WTC11 (cell line): Measurements from ENCODE around the gene COL26A1. TPM values are rescaled to one million over a fixed set of nuclear protein-coding genes. Genes with fewer than 3 reads are reported as not detected.

Source experiments
- ATAC-seq: fragments of 200-7000 bp; cut with Tn5 transposase; 2 replicates; pipeline ENCODE4 v1.10.0; 2021; ENCODE audit warnings: mild to moderate bottlenecking, moderate library complexity
- CTCF ChIA-PET: fragments of 300-600 bp; sonication (Branson Sonifier 250); formaldehyde crosslinking; loops from one replicate; lab custom pipeline; 2021; ENCODE audit warnings: antibody characterized with exemption; lab: Charles Lee
- POLR2A ChIA-PET: fragments of 350-600 bp; sonication (Branson Sonifier 250); formaldehyde crosslinking; loops from one replicate; lab custom pipeline; 2021; ENCODE audit warnings: antibody characterized with exemption; lab: Charles Lee
- DNase-seq: peaks from one replicate; pipeline ENCODE4 v3.0.0; 2021; ENCODE audit warnings: low spot score
- H3K27ac Mint-ChIP-seq: 2 replicates; pipeline ENCODE4 v1.8.0; 2021; ENCODE audit warnings: mixed read lengths
- H3K27me3 Mint-ChIP-seq: 2 replicates; pipeline ENCODE4 v1.8.0; 2021; ENCODE audit warnings: low read depth, mild to moderate bottlenecking, moderate library complexity, mixed read lengths
- H3K36me3 Mint-ChIP-seq: 2 replicates; pipeline ENCODE4 v1.8.0; 2021; ENCODE audit warnings: mixed read lengths
- H3K4me1 Mint-ChIP-seq: 2 replicates; pipeline ENCODE4 v1.8.0; 2022; ENCODE audit warnings: mixed read lengths
- H3K4me3 Mint-ChIP-seq: 2 replicates; pipeline ENCODE4 v1.8.0; 2021; ENCODE audit warnings: mild to moderate bottlenecking, moderate library complexity, mixed read lengths
- H3K9me3 Mint-ChIP-seq: 2 replicates; pipeline ENCODE4 v1.8.0; 2021; ENCODE audit warnings: mixed read lengths
- AFF4 ChIP-seq: sonication (generic); formaldehyde crosslinking; IDR thresholded peaks from 2 replicates; pipeline ENCODE4 v1.8.1; 2023; ENCODE audit warnings: mild to moderate bottlenecking, missing genetic modification reagents, borderline replicate concordance
- E2F5 ChIP-seq: sonication (generic); formaldehyde crosslinking; IDR thresholded peaks from 2 replicates; pipeline ENCODE4 v1.8.1; 2022; ENCODE audit warnings: mild to moderate bottlenecking, moderate library complexity, missing genetic modification reagents
- ERG ChIP-seq: fragments of 250-450 bp; sonication (Bioruptor Pico); IDR thresholded peaks from 2 replicates; pipeline ENCODE4 v1.8.0; 2021; ENCODE audit warnings: mild to moderate bottlenecking
- HMGXB4 ChIP-seq: sonication (generic); formaldehyde crosslinking; IDR thresholded peaks from 2 replicates; pipeline ENCODE4 v1.8.1; 2023; ENCODE audit warnings: mild to moderate bottlenecking, moderate library complexity, missing genetic modification reagents
- NR2C2 ChIP-seq: sonication (generic); formaldehyde crosslinking; IDR thresholded peaks from 2 replicates; pipeline ENCODE4 v1.8.0; 2022; ENCODE audit warnings: mild to moderate bottlenecking, missing genetic modification reagents
- PRDM15 ChIP-seq: sonication (generic); formaldehyde crosslinking; IDR thresholded peaks from 2 replicates; pipeline ENCODE4 v1.8.0; 2022; ENCODE audit warnings: missing genetic modification reagents
- SMAD3 ChIP-seq: sonication (generic); formaldehyde crosslinking; IDR thresholded peaks from 2 replicates; pipeline ENCODE4 v1.8.0; 2022; ENCODE audit warnings: missing genetic modification reagents, mild to moderate bottlenecking, borderline replicate concordance
- STAT6 ChIP-seq: sonication (generic); formaldehyde crosslinking; conservative IDR thresholded peaks from 2 replicates; pipeline ENCODE4 v1.8.1; 2023; ENCODE audit warnings: mild to moderate bottlenecking, low read depth, missing genetic modification reagents, moderate library complexity
- TP53 ChIP-seq: sonication (generic); formaldehyde crosslinking; IDR thresholded peaks from 2 replicates; pipeline ENCODE4 v1.8.1; 2023; ENCODE audit warnings: mild to moderate bottlenecking, missing genetic modification reagents
- ZNF425 ChIP-seq: fragments of 250-450 bp; sonication (Bioruptor Pico); conservative IDR thresholded peaks from 2 replicates; pipeline ENCODE4 v1.9.0; 2021; ENCODE audit warnings: mild to moderate bottlenecking
- total RNA-seq: library from RNA; stranded (reverse); gene quantifications from 3 replicates; pipeline ENCODE4 v1.2.3, GENCODE V29; 2021

COL26A1 gene
- total RNA-seq, 1 experiment from 2014 or later, result 64.4 TPM

- Mint-ChIP-seq H3K27me3 (no peaks in the 10 kb centered on the region), H3K27ac (peak overlapping the region; percentile 87; the same call in 1 of the 2 replicates), H3K4me1 (no peaks in the 10 kb centered on the region), H3K4me3 (no peak overlapping the region), H3K36me3 (peaks cover 4% of the 10 kb centered on the region; the same call in 1 of the 2 replicates), H3K9me3 (no peaks in the 10 kb centered on the region)
- ChIA-PET CTCF (no interaction called here), POLR2A (no interaction called here)
- TF ChIP-seq ZNF425 (CRISPR knock-in tag), result no peak
- DNase-seq (no peak), ATAC-seq (no peak)
These were observed 170.4 kb downstream of the COL26A1 start for GRCh38 chr7:101533103-101533465.

- CTCF ChIA-PET, result no interaction called here
- H3K4me1 Mint-ChIP-seq, result no peaks in the 10 kb centered on the region
- POLR2A ChIA-PET, result no interaction called here
- TF ChIP-seq NR2C2 (CRISPR knock-in tag), result no peak
- no peak for TF ChIP-seq ERG (CRISPR knock-in tag)
- no peak for TF ChIP-seq STAT6 (CRISPR knock-in tag)
- no peak for TF ChIP-seq AFF4 (CRISPR knock-in tag)
- ATAC-seq (no peak), DNase-seq (no peak)
- peaks cover 4% of the 10 kb centered on the region; the same call in 1 of the 2 replicates for H3K36me3 Mint-ChIP-seq
- no peak overlapping the region for H3K27ac Mint-ChIP-seq
- H3K9me3 Mint-ChIP-seq, result no peaks in the 10 kb centered on the region
- no peak overlapping the region for H3K4me3 Mint-ChIP-seq
- H3K27me3 Mint-ChIP-seq, result no peaks in the 10 kb centered on the region
These were observed 171.5 kb downstream of the COL26A1 start for GRCh38 chr7:101534015-101534803.

- ATAC-seq (no peak), DNase-seq (no peak)
- CTCF ChIA-PET, result interaction anchor here (0.6 kb wide), 1 partner anchor 178 kb away, joined by 3 read pairs; no protein-coding TSS in a partner anchor
- Mint-ChIP-seq H3K4me3 (no peak overlapping the region), H3K27me3 (no peaks in the 10 kb centered on the region), H3K9me3 (no peaks in the 10 kb centered on the region), H3K27ac (no peak overlapping the region), H3K36me3 (no peaks in the 10 kb centered on the region), H3K4me1 (no peaks in the 10 kb centered on the region)
- POLR2A ChIA-PET, result no interaction called here
- no peak for TF ChIP-seq E2F5 (CRISPR knock-in tag)
- TF ChIP-seq TP53 (CRISPR knock-in tag), result no peak
- no peak for TF ChIP-seq SMAD3 (CRISPR knock-in tag)
- TF ChIP-seq PRDM15 (CRISPR knock-in tag), result no peak
- TF ChIP-seq HMGXB4, result no peak
These were observed 172.2 kb downstream of the COL26A1 start for GRCh38 chr7:101534873-101535272.
